GM18868 (cell line): ENCODE measurements around the gene ALG3.

Experiments
- ATAC-seq: cut with Tn5 transposase; IDR thresholded peaks from one replicate; pipeline ENCODE4 v1.9.1; 2021; ENCODE audit warnings: mild to moderate bottlenecking, moderate library complexity; ENCODE audit not compliant: unreplicated experiment

Gene ALG3

DNA sequence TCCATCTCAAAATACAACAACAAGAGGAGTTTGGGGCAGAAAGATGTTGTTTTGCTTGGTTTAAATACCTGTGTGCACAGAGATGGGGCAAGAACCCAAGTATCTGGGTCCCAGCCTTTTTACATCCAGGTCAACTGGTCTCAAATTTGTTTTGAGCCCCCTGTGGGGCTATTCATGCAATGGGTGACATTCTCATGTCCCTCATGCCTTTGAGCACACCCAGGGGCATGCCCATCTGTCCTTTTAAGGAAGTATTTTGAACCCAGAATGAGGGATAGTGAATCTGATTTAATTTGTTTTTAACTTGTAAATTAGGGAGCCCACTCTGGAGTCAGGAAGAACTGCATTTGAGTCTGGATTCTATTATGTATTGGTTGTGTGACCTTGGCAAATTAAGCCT, 47.9 kb downstream of the ALG3 start:
- no peak for ATAC-seq

DNA sequence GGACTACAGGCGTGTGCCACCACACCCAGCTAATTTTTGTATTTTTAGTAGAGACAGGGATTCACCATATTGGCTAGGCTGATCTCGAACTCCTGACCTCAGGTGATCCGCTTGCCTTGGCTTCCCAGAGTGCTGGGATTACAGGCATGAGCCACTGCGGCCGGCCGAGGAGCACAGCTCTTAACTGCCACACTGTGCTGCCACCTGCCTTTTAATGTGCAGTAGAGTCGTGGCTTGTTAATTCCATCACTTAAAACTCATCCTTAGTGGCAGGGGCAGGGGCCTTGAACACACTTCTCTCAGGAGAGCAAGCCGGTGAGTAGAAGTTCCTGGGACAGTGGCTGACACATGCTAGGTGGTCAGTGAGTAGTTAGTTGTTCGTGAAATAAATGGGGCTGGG, 50.3 kb downstream of the ALG3 start:
- ATAC-seq, result no peak

DNA sequence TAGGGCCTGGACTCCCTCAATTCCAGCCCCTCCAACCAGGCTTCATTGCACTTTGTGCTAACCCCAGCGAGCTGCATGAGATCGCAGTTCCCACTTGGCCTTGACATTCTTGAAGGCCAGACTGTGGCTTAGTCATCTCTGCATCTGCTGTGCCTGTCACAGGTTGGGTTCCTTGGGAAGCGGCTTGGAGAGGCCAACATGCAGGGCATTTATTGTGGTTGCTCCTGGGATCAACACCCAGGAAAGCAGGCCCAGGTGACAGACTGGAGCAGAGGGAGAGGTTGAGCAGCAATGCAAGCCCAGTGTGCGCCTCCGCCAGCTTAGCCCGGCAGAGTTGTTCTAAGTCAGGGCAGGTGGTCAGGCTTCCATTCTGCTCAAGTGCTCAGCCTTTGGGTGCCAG, 52.2 kb downstream of the ALG3 start:
- no peak for ATAC-seq

DNA sequence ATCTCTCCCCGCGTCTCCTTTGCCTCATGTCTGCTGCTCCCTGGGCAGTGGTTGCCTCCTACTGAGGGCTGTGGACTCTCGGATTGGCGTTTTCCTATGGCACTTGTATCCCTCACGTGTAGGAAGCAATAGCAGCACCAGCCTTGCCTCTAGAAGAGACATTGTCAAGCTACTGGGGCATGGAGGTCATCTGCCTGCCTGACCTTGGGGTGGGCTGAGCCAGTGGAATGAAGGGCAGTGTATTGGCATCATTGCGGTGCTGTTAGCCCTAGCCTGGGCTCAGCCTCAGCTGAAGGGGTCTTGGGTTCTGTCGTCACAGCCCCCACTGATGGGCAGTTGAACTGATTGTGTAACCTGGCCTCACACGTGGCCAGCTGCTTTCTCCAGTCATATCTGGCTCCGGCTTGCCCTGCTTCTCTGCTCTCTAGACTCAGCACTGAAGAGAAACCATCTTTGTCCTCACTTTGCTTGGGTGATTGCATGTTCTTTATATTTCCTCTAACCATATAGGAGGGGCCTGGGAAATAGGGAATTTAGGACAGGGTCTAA, 54.7 kb downstream of the ALG3 start:
- no peak for ATAC-seq

DNA sequence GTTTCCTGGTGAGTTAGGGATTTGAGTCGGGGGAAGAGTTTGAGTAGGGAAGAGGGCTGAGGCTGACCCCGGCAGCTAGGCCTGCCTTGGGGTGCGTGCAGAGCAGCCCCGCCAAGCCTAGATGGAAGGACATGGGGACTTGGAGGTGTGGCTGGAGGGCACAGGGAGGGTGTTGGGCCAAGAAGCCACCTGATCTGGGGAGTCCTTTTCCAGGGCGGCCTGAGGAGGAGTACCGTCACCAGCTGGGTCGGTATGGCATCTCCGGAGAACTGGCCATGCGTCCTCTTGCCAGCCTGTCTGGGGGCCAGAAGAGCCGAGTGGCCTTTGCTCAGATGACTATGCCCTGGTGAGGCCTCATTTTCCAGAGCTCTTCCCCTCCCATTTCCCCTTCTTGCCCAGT, 55.9 kb downstream of the ALG3 start:
- no peak for ATAC-seq
